Heart right ventricle (tissue), 16 donors: ENCODE results near the gene ROBO1. TPM values are rescaled to one million over a fixed set of nuclear protein-coding genes. Genes with fewer than 3 reads are reported as not detected.

ENCODE experiments used
- ATAC-seq, 8 donors: fragments of 200-7000 bp; cut with Tn5 transposase; one replicate each; pipeline ENCODE4 v1.9.1; 2020; ENCODE audit warnings: mild to moderate bottlenecking in 8 of 8, moderate library complexity in 8 of 8, moderate number of reproducible peaks in 1 of 8
- DNase-seq, 2 donors: peaks; one replicate each; pipeline ENCODE4 v3.0.0-alpha.2; 2020
- H3K27ac ChIP-seq, 10 donors: fragments of 200-600 bp; sonication (generic) in 2 of 10; one replicate each; pipeline versions ENCODE4 v1.5.0 to v1.8.0; 2020 to 2022; ENCODE audit warnings: mild to moderate bottlenecking in 3 of 10
- H3K27me3 ChIP-seq, 7 donors: fragments of 200-600 bp; one replicate each; pipeline ENCODE4 v1.8.0; 2021 to 2022; ENCODE audit warnings: mild to moderate bottlenecking in 2 of 7
- H3K36me3 ChIP-seq, 9 donors: fragments of 200-600 bp; sonication (generic) in 1 of 9; one replicate each; pipeline versions ENCODE4 v1.5.0 to v1.8.0; 2020 to 2022; ENCODE audit warnings: mild to moderate bottlenecking in 2 of 9
- H3K4me1 ChIP-seq, 9 donors: fragments of 200-600 bp; sonication (generic) in 1 of 9; one replicate each; pipeline versions ENCODE4 v1.5.0 to v1.8.0; 2020 to 2022; ENCODE audit warnings: mild to moderate bottlenecking in 4 of 9
- H3K4me3 ChIP-seq, 10 donors: fragments of 200-600 bp; sonication (generic) in 2 of 10; one replicate each; pipeline versions ENCODE4 v1.5.0 to v1.8.0; 2020 to 2022; ENCODE audit warnings: mild to moderate bottlenecking in 7 of 10, moderate library complexity in 2 of 10
- H3K9me3 ChIP-seq, 11 donors: fragments of 200-600 bp in 10 of 11; sonication (generic) in 2 of 11; one replicate each; pipeline versions ENCODE4 v1.5.0 to v1.8.0; 2013 to 2022; ENCODE audit warnings: mild to moderate bottlenecking in 2 of 11, control low read depth in 1 of 11, moderate library complexity in 1 of 11
- CTCF ChIP-seq, 9 donors: fragments of 200-600 bp; sonication (generic) in 2 of 9; IDR thresholded peaks; one replicate each; pipeline versions ENCODE4 v1.5.0 to v1.8.0; 2021 to 2022; ENCODE audit warnings: antibody characterized with exemption in 9 of 9, mild to moderate bottlenecking in 5 of 9, moderate library complexity in 1 of 9
- WGBS, 2 donors: extraction: QIAGEN DNeasy Blood & Tissue Kit; methylation state at CpG; one replicate each; pipeline ENCODE4 v1.1.7; 2013; ENCODE audit warnings: inconsistent platforms in 1 of 2; 5-methylcytosine and 5-hydroxymethylcytosine counted together
- intact Hi-C, 10 donors: fragments of 100-400 bp; cut with DNase I; formaldehyde crosslinking; loops; one replicate each; pipeline versions ENCODE4 v1.11.1 to v1.14.2; 2022
- polyA plus RNA-seq, 2 donors: library from polyadenylated mRNA; stranded (reverse); fragments of 200-250 nt; gene quantifications; one replicate each; pipeline ENCODE4 v1.2.3, GENCODE V29; 2013
- total RNA-seq, 10 donors: library from RNA; stranded (reverse); fragmentation: NEBNext Ultra II Directional in 3 of 10; extraction: Animal tissue kit (Norgen Biotek cat#: 25700) in 3 of 10; gene quantifications; one replicate each; pipeline versions ENCODE4 v1.2.1 to v1.2.4, GENCODE V29; 2021 to 2023
- donor health status: Arrhythmogenic right ventricular cardiomyopathy.
- donor health status: ischemic (EF 13 %, LVEDD 7.1; RV severe dilation, severe dysfunction).
- donor health status: healthy with polysubstance abuse.
- donor health status: DM: no; HTN: yes; CAD: no.
- donor health status: DM: no; HTN: no; CAD: no.
- donor health status: ischemic (EF 25% LVEDD 6.9; RV normal size, moderate dysfunction).
- donor health status: ischemic (EF 25% LVEDD 5.7; RV mildly dilated, moderate dysfunction).
- donor health status: healthy.
- donor health status: DM: yes; HTN: yes; CAD: no.
- donor health status: Ischemic cardiomyopathy.
- donor health status: ischemic (EF 35%, LVEDD 5.7; RV mildly dilated, moderate dysfunction).
- donor health status: nonischemic (EF 11% LVEDD 7.7; RV severe dilation, severe dysfunction).
- donor health status: DM: yes; HTN: yes; CAD: no.
- donor health status: PGD.
- donor health status: ischemic (EF 29% LVEDD 5.4; RV normal size, mild dysfunction).
- donor health status: nonischemic (EF 23%, LVEDD 6.1; RV moderate dilation, normal function).

The ROBO1 gene
- total and polyA plus RNA-seq, 12 donors, result 2.8 to 13.9 (median 5.6) TPM

GRCh38 chr3:78940626-78941025, 827.2 kb downstream of the ROBO1 start:
- Histone ChIP-seq H3K9me3 (peaks cover 0 to 31% (median 0%) of the 10 kb centered on the region in 11 donors), H3K27me3 (no peaks in the 10 kb centered on the region), H3K36me3 (no peaks in the 10 kb centered on the region), H3K4me1 (no peaks in the 10 kb centered on the region), H3K4me3 (no peak overlapping the region), H3K27ac (no peak overlapping the region)
- no peak for TF ChIP-seq CTCF (IDR thresholded peaks at IDR 0.05)
- DNase-seq, result no peak
- ATAC-seq, result no peak
- 83 to 90% methylated on average over 4 of the region's 4 CpGs for WGBS, 2 donors
- intact Hi-C loops, result no loop called here

- ATAC-seq, result no peak
- intact Hi-C loops, result no loop called here
- Histone ChIP-seq H3K36me3 (no peaks in the 10 kb centered on the region), H3K9me3 (peaks cover 0 to 26% (median 0%) of the 10 kb centered on the region in 11 donors), H3K27me3 (no peaks in the 10 kb centered on the region), H3K4me3 (no peak overlapping the region), H3K4me1 (no peaks in the 10 kb centered on the region), H3K27ac (no peak overlapping the region)
- 85 to 95% methylated on average over 2 of the region's 2 CpGs for WGBS, 2 donors
- DNase-seq, result no peak
- TF ChIP-seq CTCF (IDR thresholded peaks at IDR 0.05), result no peak
Measured at GRCh38 chr3:78940128-78940527, 827.7 kb downstream of the ROBO1 start.

GRCh38 chr3:78937475-78937874, 830.3 kb downstream of the ROBO1 start:
- intact Hi-C loops, result no loop called here
- DNase-seq (no peak), ATAC-seq (no peak)
- peaks cover 0 to 4% (median 0%) of the 10 kb centered on the region in 11 donors for H3K9me3 ChIP-seq
- H3K4me1 ChIP-seq, result peaks cover 0 to 5% (median 0%) of the 10 kb centered on the region in 9 donors
- no peaks in the 10 kb centered on the region for H3K36me3 ChIP-seq
- no peaks in the 10 kb centered on the region for H3K27me3 ChIP-seq
- H3K4me3 ChIP-seq, result no peak overlapping the region
- no peak overlapping the region for H3K27ac ChIP-seq
- TF ChIP-seq CTCF (IDR thresholded peaks at IDR 0.05), result no peak

GRCh38 chr3:78927759-78928158, 840.0 kb downstream of the ROBO1 start:
- WGBS, 2 donors, result 93 to 97% methylated on average over 1 of the region's 1 CpG
- no peak for DNase-seq
- peaks cover 0 to 2% (median 0%) of the 10 kb centered on the region in 11 donors for H3K9me3 ChIP-seq
- no peak overlapping the region for H3K27ac ChIP-seq
- no peaks in the 10 kb centered on the region for H3K27me3 ChIP-seq
- H3K4me1 ChIP-seq, result peaks cover 0 to 4% (median 0%) of the 10 kb centered on the region in 9 donors
- no peaks in the 10 kb centered on the region for H3K36me3 ChIP-seq
- no peak overlapping the region for H3K4me3 ChIP-seq
- no peak for TF ChIP-seq CTCF (IDR thresholded peaks at IDR 0.05)
- no peak for ATAC-seq
- intact Hi-C loops, result no loop called here
